Measurements from ENCODE around the gene FYB1. TPM values are rescaled to one million over a fixed set of nuclear protein-coding genes. Genes with fewer than 3 reads are reported as not detected.

FYB1 gene
- total and polyA plus RNA-seq, 2 of the 8 experiments (the other 6 are each of a cell fraction or from before 2014, with no cell fraction given), result not detected

DNA sequence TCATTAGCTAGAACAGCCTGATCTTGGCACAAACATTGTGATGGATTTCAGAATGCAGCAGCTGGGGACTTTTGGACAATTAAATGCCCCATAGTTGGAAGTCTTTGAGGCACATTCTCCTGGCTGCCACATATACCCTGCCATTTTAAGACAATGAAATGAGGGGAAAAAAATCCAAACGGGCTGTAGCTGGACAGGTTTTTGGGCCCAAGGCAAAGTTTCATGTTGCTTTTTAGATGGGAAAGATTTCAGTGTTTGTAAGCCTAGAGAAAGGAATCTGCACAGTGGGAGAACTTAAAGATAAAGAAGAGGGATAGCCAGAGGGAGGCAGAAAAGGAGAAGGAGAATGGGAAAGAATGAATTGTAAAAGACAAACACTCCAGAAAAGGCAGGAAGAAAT, 115.1 kb downstream of the FYB1 start:
- ChIA-PET CTCF (ENCODE audit: partially characterized antibody) (interaction anchor here (0.6 to 1.7 kb wide), 2 partner anchors 24 to 251 kb away, joined by 3 to 9 read pairs; no protein-coding TSS in a partner anchor), POLR2A (ENCODE audit: partially characterized antibody) (interaction anchor here (0.7 kb wide), 1 partner anchor 845 kb away, joined by 4 read pairs; no protein-coding TSS in a partner anchor)
- no peak overlapping the region for H3K4me2 ChIP-seq (ENCODE audit: insufficient read depth in 1 of 2, low read depth in 2 of 2, low read length in 2 of 2)
- no peak overlapping the region for H3K9ac ChIP-seq (replicated peaks in 1 of 4; ENCODE audit: extremely low read depth in 1 of 4, low read depth in 3 of 4, low read length in 3 of 4)
- no peak overlapping the region for H3K4me3 ChIP-seq (ENCODE audit: extremely low read depth in 1 of 4, insufficient read depth in 2 of 4, low read depth in 3 of 4, low read length in 4 of 4)
- H2AFZ ChIP-seq (ENCODE audit: low read length), result no peak overlapping the region
- FAIRE-seq (no peak), DNase-seq (ENCODE audit: low read depth in 1 of 2, low spot score in 2 of 2) (no peak)
- no peaks in the 10 kb centered on the region for H3K79me2 ChIP-seq (ENCODE audit: control insufficient read depth in 1 of 2, insufficient read depth in 2 of 2, low read length in 2 of 2)
- WGBS, 2 experiments (ENCODE audit: extremely low coverage in 1 of 2, insufficient coverage in 1 of 2, insufficient read length in 1 of 2, insufficient replicate concordance in 2 of 2, low coverage in 1 of 2, low lambda C conversion rate in 2 of 2, missing lambda C conversion rate in 1 of 2), result 83% methylated on average over 1 of the region's 1 CpG; no CpG with 5 or more reads in 1 of the 2 experiments
- TF ChIP-seq TBP (IDR thresholded peaks at IDR 0.05; ENCODE audit: low read depth, low read length) (no peak), RFX5 (IDR thresholded peaks at IDR 0.05; ENCODE audit: borderline replicate concordance, low read depth, low read length) (no peak), CEBPB (IDR thresholded peaks at IDR 0.05; ENCODE audit: low read depth, low read length) (no peak), BRCA1 (IDR thresholded peaks at IDR 0.05; ENCODE audit: low read depth, low read length) (no peak), CBX8 (IDR thresholded peaks at IDR 0.05; ENCODE audit: borderline replicate concordance, low read depth, low read length) (no peak), SIRT6 (IDR thresholded peaks at IDR 0.05; ENCODE audit: low read length) (no peak)
- H3K56ac ChIP-seq (replicated peaks; ENCODE audit: insufficient read length, low read depth, low read length), result no peak overlapping the region
- H4K8ac ChIP-seq (ENCODE audit: extremely low read depth, insufficient read depth, low read length), result no peak overlapping the region
- no peak overlapping the region for H2AK5ac ChIP-seq (ENCODE audit: low read depth, low read length)
- H3K23ac ChIP-seq (ENCODE audit: insufficient read length), result no peak overlapping the region
- no peak overlapping the region for H2BK120ac ChIP-seq (replicated peaks; ENCODE audit: low read depth, low read length)
- no peaks in the 10 kb centered on the region for H4K20me1 ChIP-seq (replicated peaks in 1 of 2; ENCODE audit: control insufficient read depth in 1 of 2, insufficient read depth in 2 of 2, low read length in 2 of 2)
- no peak overlapping the region for H3K27ac ChIP-seq (ENCODE audit: low read depth, low read length)
- H3K27me3 ChIP-seq (replicated peaks in 1 of 4; ENCODE audit: control insufficient read depth in 3 of 4, extremely low read depth in 1 of 4, insufficient read depth in 3 of 4, low read length in 3 of 4), result no peaks in the 10 kb centered on the region
- no peak overlapping the region for H4K91ac ChIP-seq (replicated peaks; ENCODE audit: insufficient read length, low read length)
- H2BK12ac ChIP-seq (ENCODE audit: low read depth, low read length), result no peak overlapping the region
- H3K23me2 ChIP-seq (ENCODE audit: low read depth, low read length), result no peaks in the 10 kb centered on the region
- H3K18ac ChIP-seq (ENCODE audit: extremely low read depth, low read length), result no peak overlapping the region
- H2BK15ac ChIP-seq (ENCODE audit: low read length), result no peak overlapping the region
- H3K4ac ChIP-seq (replicated peaks; ENCODE audit: insufficient read length, low read depth, low read length), result no peak overlapping the region
- no peaks in the 10 kb centered on the region for H3K36me3 ChIP-seq (ENCODE audit: control insufficient read depth in 2 of 4, insufficient read depth in 4 of 4, low read length in 3 of 4)
- no peak overlapping the region for H2BK20ac ChIP-seq (ENCODE audit: low read length)
- no peak overlapping the region for H2BK5ac ChIP-seq (ENCODE audit: low read depth, low read length)
- H4K5ac ChIP-seq (ENCODE audit: insufficient read length, low read depth, low read length), result no peak overlapping the region
- no peaks in the 10 kb centered on the region for H3K4me1 ChIP-seq (replicated peaks in 1 of 4; ENCODE audit: control insufficient read depth in 3 of 4, insufficient read depth in 4 of 4, low read length in 3 of 4)
- H3K79me1 ChIP-seq (ENCODE audit: low read depth, low read length), result no peaks in the 10 kb centered on the region
- H3K9me3 ChIP-seq (ENCODE audit: insufficient read depth in 2 of 2, low read depth in 1 of 2, low read length in 1 of 2), result no peaks in the 10 kb centered on the region
- H3K14ac ChIP-seq (ENCODE audit: insufficient read length), result no peak overlapping the region

Data from H1 (cell line).